Measurements from ENCODE around the gene SLC13A3. TPM values are rescaled to one million over a fixed set of nuclear protein-coding genes. Genes with fewer than 3 reads are reported as not detected.

Gene SLC13A3
- total RNA-seq, 1 donor from 2014 or later, result 0.30 TPM

DNA sequence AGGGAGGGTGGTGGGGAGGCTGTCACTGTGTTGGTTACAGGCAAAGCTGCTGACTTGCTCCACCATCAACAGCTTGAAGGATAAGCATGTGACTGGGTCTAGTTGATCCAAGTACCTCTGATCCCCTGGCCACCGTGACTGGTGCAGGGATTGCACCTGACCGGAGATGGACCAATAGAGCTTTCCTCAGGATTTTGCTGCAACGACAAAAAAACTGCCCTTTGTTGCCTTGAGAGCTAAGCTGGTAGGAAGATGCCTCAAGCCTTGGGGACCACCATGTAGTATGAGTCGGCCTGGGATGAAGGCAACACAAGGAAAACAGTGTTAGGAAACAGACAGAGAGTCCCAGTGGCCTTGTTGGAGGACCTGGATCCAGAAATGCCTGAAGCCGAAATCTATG, 102.6 kb downstream of the SLC13A3 start:
- no peak overlapping the region for H3K4me3 ChIP-seq
- H3K27me3 ChIP-seq (ENCODE audit: low read depth), result peaks cover 47% of the 10 kb centered on the region
- no peak overlapping the region for H3K27ac ChIP-seq (replicated peaks)
- H3K36me3 ChIP-seq, result no peaks in the 10 kb centered on the region
- TF ChIP-seq, protein P1, sequence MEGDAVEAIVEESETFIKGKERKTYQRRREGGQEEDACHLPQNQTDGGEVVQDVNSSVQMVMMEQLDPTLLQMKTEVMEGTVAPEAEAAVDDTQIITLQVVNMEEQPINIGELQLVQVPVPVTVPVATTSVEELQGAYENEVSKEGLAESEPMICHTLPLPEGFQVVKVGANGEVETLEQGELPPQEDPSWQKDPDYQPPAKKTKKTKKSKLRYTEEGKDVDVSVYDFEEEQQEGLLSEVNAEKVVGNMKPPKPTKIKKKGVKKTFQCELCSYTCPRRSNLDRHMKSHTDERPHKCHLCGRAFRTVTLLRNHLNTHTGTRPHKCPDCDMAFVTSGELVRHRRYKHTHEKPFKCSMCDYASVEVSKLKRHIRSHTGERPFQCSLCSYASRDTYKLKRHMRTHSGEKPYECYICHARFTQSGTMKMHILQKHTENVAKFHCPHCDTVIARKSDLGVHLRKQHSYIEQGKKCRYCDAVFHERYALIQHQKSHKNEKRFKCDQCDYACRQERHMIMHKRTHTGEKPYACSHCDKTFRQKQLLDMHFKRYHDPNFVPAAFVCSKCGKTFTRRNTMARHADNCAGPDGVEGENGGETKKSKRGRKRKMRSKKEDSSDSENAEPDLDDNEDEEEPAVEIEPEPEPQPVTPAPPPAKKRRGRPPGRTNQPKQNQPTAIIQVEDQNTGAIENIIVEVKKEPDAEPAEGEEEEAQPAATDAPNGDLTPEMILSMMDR (IDR thresholded peaks at IDR 0.05; ENCODE audit: borderline replicate concordance), result no peak
- H3K4me1 ChIP-seq, result no peaks in the 10 kb centered on the region
- no peak for DNase-seq
- H3K9me3 ChIP-seq (replicated peaks), result no peaks in the 10 kb centered on the region
- intact Hi-C loops (cut with micrococcal nuclease), result no loop called here

DNA sequence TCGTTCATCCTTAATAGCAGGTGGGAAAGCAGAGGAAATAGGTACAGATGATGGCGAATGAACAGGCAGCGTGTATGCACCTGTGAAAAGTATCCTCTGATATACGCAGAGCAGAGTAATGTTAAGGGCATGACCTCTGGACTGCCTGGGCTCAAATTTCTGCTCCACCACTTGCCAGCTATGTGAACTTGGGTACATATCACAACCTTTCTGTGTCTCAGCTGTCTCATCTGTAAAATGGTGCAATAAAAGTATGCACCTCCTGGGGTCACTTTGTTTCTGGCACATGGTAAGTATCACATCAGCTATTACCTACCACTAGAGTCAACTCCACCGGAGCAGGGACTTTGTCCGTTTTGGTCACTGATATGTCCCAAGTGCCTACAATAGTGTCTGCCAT, 103.3 kb downstream of the SLC13A3 start:
- DNase-seq, result no peak
- TF ChIP-seq, protein P1 (IDR thresholded peaks at IDR 0.05; ENCODE audit: borderline replicate concordance), result no peak
- intact Hi-C loops (cut with micrococcal nuclease), result no loop called here
- H3K4me1 ChIP-seq, result no peaks in the 10 kb centered on the region
- no peak overlapping the region for H3K27ac ChIP-seq (replicated peaks)
- peaks cover 50% of the 10 kb centered on the region for H3K27me3 ChIP-seq (ENCODE audit: low read depth)
- no peak overlapping the region for H3K4me3 ChIP-seq
- H3K9me3 ChIP-seq (replicated peaks), result no peaks in the 10 kb centered on the region
- H3K36me3 ChIP-seq, result no peaks in the 10 kb centered on the region

DNA sequence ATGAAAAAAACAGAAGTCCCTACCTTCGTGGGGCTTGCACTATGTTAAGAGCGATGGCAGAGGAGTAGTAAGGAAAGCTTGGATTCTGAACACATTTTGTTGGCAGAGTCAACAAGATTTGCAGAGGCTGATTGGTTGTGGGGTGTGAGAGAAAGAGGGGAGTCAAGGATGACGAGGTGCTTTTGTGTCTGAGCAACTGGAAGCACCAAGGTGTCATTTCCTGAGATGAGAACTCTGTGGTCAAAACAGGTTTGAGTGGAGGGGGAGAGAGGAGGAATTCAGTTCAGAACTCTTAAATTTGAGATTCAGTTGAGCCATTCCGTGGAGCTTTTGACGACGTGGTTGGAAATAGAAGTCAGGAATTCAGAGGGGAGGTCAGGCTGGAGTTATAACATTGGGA, 104.3 kb downstream of the SLC13A3 start:
- Histone ChIP-seq H3K27ac (replicated peaks) (no peak overlapping the region), H3K4me1 (no peaks in the 10 kb centered on the region), H3K9me3 (replicated peaks) (no peaks in the 10 kb centered on the region), H3K36me3 (no peaks in the 10 kb centered on the region), H3K4me3 (no peak overlapping the region), H3K27me3 (ENCODE audit: low read depth) (peaks cover 61% of the 10 kb centered on the region)
- intact Hi-C loops (cut with micrococcal nuclease), result no loop called here
- TF ChIP-seq, protein P1 (IDR thresholded peaks at IDR 0.05; ENCODE audit: borderline replicate concordance), result no peak
- DNase-seq, result no peak

DNA sequence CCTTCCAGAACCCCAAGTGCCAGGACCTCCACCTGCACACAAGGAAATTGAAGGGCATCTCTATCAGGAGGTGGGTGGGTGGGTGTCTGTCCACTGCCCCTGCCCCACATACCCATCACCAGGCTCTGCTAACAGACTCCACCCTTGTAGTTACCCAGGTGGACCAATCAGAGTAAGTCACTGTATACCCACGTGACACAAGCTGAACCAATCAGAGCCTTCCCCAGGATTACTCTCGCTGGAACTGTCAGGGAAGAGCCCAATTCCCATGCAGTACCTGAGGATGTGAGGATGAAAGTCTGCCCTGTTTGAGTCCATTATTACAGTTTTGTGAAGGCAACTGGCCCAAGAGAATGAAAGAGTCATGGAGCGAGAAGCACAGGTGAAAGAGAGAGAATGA, 105.0 kb downstream of the SLC13A3 start:
- intact Hi-C loops (cut with micrococcal nuclease), result no loop called here
- Histone ChIP-seq H3K4me1 (no peaks in the 10 kb centered on the region), H3K27me3 (ENCODE audit: low read depth) (peaks cover 67% of the 10 kb centered on the region), H3K36me3 (no peaks in the 10 kb centered on the region), H3K4me3 (no peak overlapping the region), H3K9me3 (replicated peaks) (no peaks in the 10 kb centered on the region), H3K27ac (replicated peaks) (no peak overlapping the region)
- TF ChIP-seq, protein P1 (IDR thresholded peaks at IDR 0.05; ENCODE audit: borderline replicate concordance), result no peak
- DNase-seq, result no peak

DNA sequence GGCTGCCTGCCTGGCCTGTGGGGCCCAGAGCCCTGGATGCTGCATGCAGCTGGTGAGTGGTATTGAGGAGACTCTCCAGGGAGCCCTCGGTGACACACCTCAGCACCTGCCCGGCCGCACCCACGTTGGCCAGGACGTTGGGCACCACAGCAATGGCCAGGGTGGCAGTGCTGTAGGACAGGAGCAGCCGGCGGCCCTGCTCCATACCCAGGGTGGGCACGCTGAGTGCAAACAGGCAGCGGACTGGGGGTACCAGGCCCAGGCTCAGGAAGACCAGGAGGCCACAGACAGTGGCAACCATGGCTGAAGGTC, 105.5 kb downstream of the SLC13A3 start:
- H3K4me1 ChIP-seq, result no peaks in the 10 kb centered on the region
- intact Hi-C loops (cut with micrococcal nuclease), result no loop called here
- TF ChIP-seq, protein P1 (IDR thresholded peaks at IDR 0.05; ENCODE audit: borderline replicate concordance), result no peak
- no peak for DNase-seq
- no peak overlapping the region for H3K4me3 ChIP-seq
- H3K27me3 ChIP-seq (ENCODE audit: low read depth), result peaks cover 72% of the 10 kb centered on the region
- no peaks in the 10 kb centered on the region for H3K9me3 ChIP-seq (replicated peaks)
- H3K27ac ChIP-seq (replicated peaks), result no peak overlapping the region
- no peaks in the 10 kb centered on the region for H3K36me3 ChIP-seq

Data from left ventricle myocardium inferior (tissue), 1 donor.